Endothelial cell (in vitro differentiated cells): ENCODE data around the gene COBL. TPM values are rescaled to one million over a fixed set of nuclear protein-coding genes. Genes with fewer than 3 reads are reported as not detected.

ENCODE experiments used
- DNase-seq: peaks from one replicate; pipeline ENCODE4 v3.0.0; 2021; ENCODE audit warnings: low spot score
- H3K27ac Mint-ChIP-seq: one replicate; pipeline ENCODE4 v1.8.0; 2021; ENCODE audit warnings: mixed read lengths, inconsistent platforms; ENCODE audit not compliant: unreplicated experiment
- H3K27me3 Mint-ChIP-seq: one replicate; pipeline ENCODE4 v1.8.0; 2021; ENCODE audit warnings: mild to moderate bottlenecking, moderate library complexity, mixed read lengths, inconsistent platforms; ENCODE audit not compliant: unreplicated experiment
- H3K36me3 Mint-ChIP-seq: one replicate; pipeline ENCODE4 v1.8.0; 2021; ENCODE audit warnings: mild to moderate bottlenecking, low read depth, mixed read lengths, inconsistent platforms; ENCODE audit not compliant: unreplicated experiment
- H3K4me1 Mint-ChIP-seq: one replicate; pipeline ENCODE4 v1.8.0; 2021; ENCODE audit warnings: mild to moderate bottlenecking, mixed read lengths, inconsistent platforms; ENCODE audit not compliant: unreplicated experiment
- H3K4me3 Mint-ChIP-seq: one replicate; pipeline ENCODE4 v1.8.0; 2021; ENCODE audit warnings: mild to moderate bottlenecking, mixed read lengths, inconsistent platforms; ENCODE audit not compliant: unreplicated experiment
- H3K9me3 Mint-ChIP-seq: one replicate; pipeline ENCODE4 v1.8.0; 2021; ENCODE audit warnings: mixed read lengths, inconsistent platforms; ENCODE audit not compliant: unreplicated experiment
- CTCF ChIP-seq: fragments of 200-600 bp; sonication (generic); IDR thresholded peaks from one replicate; pipeline ENCODE4 v1.5.0; 2021; ENCODE audit warnings: antibody characterized with exemption; ENCODE audit not compliant: unreplicated experiment
- total RNA-seq: library from RNA; stranded (reverse); fragmentation: NEBNext Ultra II Directional; extraction: Animal tissue kit (Norgen Biotek cat#: 25700); gene quantifications from one replicate; pipeline ENCODE4 v1.2.1, GENCODE V29; 2021; ENCODE audit not compliant: unreplicated experiment

COBL gene
- total RNA-seq, 1 donor from 2014 or later = 1.8 TPM

GRCh38 chr7:51249187-51249945 is 67.2 kb downstream of the COBL start:
- no peak for TF ChIP-seq CTCF
- Mint-ChIP-seq H3K9me3 (no peaks in the 10 kb centered on the region), H3K4me3 (no peak overlapping the region), H3K27ac (no peak overlapping the region), H3K27me3 (no peaks in the 10 kb centered on the region), H3K36me3 (no peaks in the 10 kb centered on the region), H3K4me1 (peaks cover 7% of the 10 kb centered on the region)
- DNase-seq = no peak

GRCh38 chr7:51246258-51247245 is 70.1 kb downstream of the COBL start:
- H3K36me3 Mint-ChIP-seq = no peaks in the 10 kb centered on the region
- no peaks in the 10 kb centered on the region for H3K9me3 Mint-ChIP-seq
- H3K27me3 Mint-ChIP-seq = no peaks in the 10 kb centered on the region
- no peak overlapping the region for H3K27ac Mint-ChIP-seq
- no peak for DNase-seq
- no peak overlapping the region for H3K4me3 Mint-ChIP-seq
- no peak for TF ChIP-seq CTCF
- H3K4me1 Mint-ChIP-seq = peaks cover 7% of the 10 kb centered on the region

- no peak for TF ChIP-seq CTCF
- no peaks in the 10 kb centered on the region for H3K36me3 Mint-ChIP-seq
- DNase-seq = no peak
- H3K4me3 Mint-ChIP-seq = no peak overlapping the region
- H3K27ac Mint-ChIP-seq = no peak overlapping the region
- no peaks in the 10 kb centered on the region for H3K27me3 Mint-ChIP-seq
- peaks cover 7% of the 10 kb centered on the region for H3K4me1 Mint-ChIP-seq
- no peaks in the 10 kb centered on the region for H3K9me3 Mint-ChIP-seq
These were observed 71.7 kb downstream of the COBL start for GRCh38 chr7:51244885-51245284.

- H3K27ac Mint-ChIP-seq = no peak overlapping the region
- H3K36me3 Mint-ChIP-seq = no peaks in the 10 kb centered on the region
- no peak for TF ChIP-seq CTCF
- no peak overlapping the region for H3K4me3 Mint-ChIP-seq
- H3K4me1 Mint-ChIP-seq = peaks cover 7% of the 10 kb centered on the region
- no peak for DNase-seq
- no peaks in the 10 kb centered on the region for H3K9me3 Mint-ChIP-seq
- no peaks in the 10 kb centered on the region for H3K27me3 Mint-ChIP-seq
These were observed 72.6 kb downstream of the COBL start for GRCh38 chr7:51244053-51244452.
